NCI-H2171 (cell line): Measurements from ENCODE around the gene CCT3.
"Not testable (repeated sequence)": the region's sequence is repeated elsewhere in the genome, so short reads cannot be mapped to it uniquely, and the experiment has no call there.

Experiments
- DNase-seq: peaks from one replicate; lab custom pipeline; 2025; lab: John Stamatoyannopoulos, UW

CCT3 gene

GRCh38 chr1:156368889-156369684 is 31.0 kb upstream of the CCT3 start, which contains the start of gene RHBG:
RHBG (plus strand) TSS chr1:156369211; CDS start chr1:156369250, 39 bp downstream.
- DNase-seq = no peak

DNA sequence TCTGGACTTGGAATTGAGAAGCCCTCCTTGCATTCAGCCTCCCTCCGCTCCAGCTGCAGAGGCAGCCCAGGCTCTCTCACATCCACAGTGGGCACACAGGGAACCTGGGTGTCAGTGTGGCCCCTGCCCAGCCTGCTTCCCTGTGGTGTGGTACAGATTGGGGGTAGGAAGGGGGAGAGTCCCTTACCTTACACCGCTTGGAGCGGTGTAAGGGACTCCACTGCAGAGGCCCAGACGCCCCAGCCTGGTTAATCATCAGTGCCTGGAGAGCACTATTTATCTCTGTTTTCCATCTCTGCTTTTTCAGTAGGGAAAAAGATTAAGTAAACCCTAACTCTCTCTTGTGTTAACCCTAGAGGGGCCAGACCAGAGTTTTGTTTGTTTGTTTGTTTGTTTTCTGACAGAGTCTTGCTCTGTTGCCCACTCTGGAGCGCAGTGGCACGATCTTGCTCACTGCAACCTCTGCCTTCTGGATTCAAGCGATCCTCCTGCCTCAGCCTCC is 30.1 kb upstream of the CCT3 start:
- no peak for DNase-seq

- DNase-seq = no peak
Observed at GRCh38 chr1:156367383-156368156, 29.5 kb upstream of the CCT3 start.

DNA sequence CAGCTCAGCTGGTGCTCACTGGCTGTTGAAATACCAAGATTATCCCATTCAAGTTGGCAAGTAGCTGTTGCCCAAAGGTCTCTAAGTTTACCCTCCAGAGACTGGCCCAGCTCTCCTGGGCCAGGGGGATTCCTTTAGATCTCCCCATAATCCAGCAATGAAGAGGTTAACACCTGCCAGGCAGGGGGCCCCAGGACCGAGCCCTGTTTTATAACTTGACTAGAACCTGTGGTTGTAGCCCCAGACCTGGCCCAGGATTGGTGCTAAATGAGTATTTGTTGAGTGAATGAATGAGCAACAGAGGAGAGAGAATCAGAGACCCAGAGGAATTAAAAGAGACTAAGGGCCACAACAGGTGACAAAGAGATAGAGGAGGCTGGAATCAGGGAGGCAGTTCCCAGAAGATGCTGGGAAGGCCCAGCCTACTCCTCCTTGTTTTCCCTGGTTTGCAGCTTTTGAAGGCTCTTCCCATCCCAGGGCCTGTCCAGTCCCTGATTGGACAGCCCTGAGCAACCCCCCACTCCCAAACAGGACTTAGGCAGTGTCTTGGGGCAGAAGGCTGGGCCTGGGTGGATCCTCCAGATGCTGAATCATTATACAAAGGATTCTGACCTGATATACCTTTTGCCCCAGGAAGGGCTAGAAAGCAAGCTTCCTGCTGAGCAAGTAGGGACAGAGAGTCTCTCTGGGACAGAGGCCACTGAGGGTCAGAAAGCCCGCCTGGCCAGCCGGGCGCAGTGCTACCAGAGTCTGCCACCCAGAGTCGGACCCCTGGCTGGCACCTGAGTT is 28.5 kb upstream of the CCT3 start:
- DNase-seq = no peak

- DNase-seq = no peak
Observed at GRCh38 chr1:156365754-156366153, 27.7 kb upstream of the CCT3 start.

GRCh38 chr1:156360534-156360933 is 22.4 kb upstream of the CCT3 start:
- DNase-seq = no peak

DNA sequence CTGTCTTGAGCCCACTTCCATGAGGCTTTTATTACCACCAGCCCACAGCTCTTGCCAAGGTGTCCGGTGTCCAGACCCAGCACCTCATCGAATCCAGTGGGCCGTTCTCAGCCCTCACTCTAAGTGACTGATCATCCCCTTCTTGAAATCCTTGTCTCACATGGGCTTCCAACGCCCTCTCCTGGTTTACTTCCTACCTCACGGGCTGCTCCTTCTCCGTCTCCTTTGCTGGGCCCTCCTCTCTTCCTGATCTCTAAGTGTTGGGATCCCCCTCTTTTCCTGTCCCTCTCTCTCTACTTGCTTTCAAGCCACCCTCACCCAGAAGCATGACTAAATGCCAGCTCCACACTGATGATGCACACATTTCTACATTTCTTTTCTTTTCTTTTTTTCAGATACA is 21.9 kb upstream of the CCT3 start:
- no peak for DNase-seq

GRCh38 chr1:156359249-156359648 is 21.2 kb upstream of the CCT3 start:
- DNase-seq = no peak

DNA sequence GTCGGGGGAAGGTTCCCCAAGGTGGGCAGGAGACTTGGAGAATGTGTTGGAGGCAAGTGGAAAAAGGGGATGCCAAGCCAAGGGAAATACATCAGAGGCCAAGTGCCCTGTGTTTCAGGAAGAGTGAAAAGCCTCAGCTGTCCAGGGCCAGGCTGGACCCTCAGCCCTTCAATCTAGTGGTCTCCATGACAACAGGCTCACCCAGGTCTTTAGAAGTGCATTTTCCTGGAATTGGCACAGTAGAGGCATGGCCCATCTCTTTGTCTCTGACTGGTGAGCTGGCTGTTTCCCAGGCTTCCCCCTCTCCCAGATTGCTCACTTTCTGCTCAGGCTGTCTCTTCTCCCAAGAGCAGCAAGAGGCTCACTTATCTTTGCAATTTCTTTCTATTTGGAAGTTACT is 20.5 kb upstream of the CCT3 start:
- DNase-seq = no peak

GRCh38 chr1:156357977-156358376 is 19.9 kb upstream of the CCT3 start:
- no peak for DNase-seq

- peak; percentile 76 for DNase-seq
Observed at GRCh38 chr1:156356875-156357534, 18.9 kb upstream of the CCT3 start.

- no peak for DNase-seq
Observed at GRCh38 chr1:156356262-156356874, 18.3 kb upstream of the CCT3 start.

- DNase-seq = not testable (repeated sequence)
Observed at GRCh38 chr1:156352481-156352880, 14.4 kb upstream of the CCT3 start.

DNA sequence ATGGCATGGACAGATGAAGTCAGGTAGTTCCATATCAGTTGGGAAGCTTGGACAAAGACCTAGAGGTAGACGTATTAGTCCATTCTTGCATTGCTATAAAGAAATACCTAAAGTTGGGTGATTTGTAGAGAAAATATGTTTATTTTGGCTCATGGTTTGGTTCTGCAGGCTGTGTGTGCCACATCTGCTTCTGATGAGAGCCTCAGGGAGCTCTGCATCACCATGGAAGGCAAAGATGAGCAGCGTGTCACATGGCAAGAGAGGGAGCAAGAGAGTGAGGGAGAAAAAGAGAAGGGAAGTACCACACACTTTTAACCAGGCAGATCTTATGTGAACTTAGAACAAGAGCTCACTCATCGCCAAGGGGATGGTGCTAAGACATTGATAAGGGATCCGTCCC is 9.2 kb upstream of the CCT3 start:
- DNase-seq = no peak

GRCh38 chr1:156346636-156347035 is 8.5 kb upstream of the CCT3 start:
- DNase-seq = no peak

DNA sequence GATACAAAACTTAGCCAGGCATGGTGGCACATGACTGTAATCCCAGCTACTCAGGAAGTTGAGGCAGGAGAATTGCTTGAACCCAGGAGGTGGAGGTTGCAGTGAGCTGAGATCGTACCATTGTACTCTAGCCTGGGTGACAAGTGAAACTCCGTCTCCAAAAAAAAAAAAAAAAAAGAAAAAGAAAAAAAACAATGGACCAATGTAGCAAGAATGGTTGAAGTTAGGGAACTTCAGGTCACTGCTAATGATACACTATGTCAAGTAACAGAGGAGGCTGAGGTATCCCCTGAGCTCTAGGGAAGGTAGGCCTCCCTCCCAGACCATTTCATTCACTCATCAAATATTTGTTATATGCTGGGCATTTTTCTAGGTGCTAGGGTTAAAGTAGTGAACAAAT is 7.9 kb upstream of the CCT3 start:
- DNase-seq = not testable (repeated sequence)

- DNase-seq = no peak
Observed at GRCh38 chr1:156344409-156344808, 6.3 kb upstream of the CCT3 start.

GRCh38 chr1:156342166-156342955 is 4.3 kb upstream of the CCT3 start:
- no peak for DNase-seq

DNA sequence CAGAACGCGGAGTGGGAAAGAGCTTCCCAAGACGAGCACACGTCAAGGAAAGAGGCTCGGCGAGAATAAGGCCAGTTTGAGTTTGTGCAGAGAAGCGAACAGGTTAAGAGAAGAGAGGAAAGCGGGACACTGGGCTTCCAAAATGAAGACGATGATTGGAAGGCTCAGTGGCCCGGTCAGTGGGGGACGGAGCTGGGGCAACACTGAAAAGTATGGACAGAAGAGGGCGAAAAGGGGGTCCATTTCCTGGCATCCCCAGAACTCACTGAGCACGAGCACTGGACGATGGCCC is 258 bp downstream of the CCT3 start:
- DNase-seq = no peak

GRCh38 chr1:156337052-156337887 is 822 bp downstream of the CCT3 start:
- no peak for DNase-seq
